Lower lobe of right lung (tissue), 2 donors: ENCODE measurements around the gene DDTL. TPM values are rescaled to one million over a fixed set of nuclear protein-coding genes. Genes with fewer than 3 reads are reported as not detected.

ENCODE experiments used
- ATAC-seq, 2 donors: fragments of 200-7000 bp; cut with Tn5 transposase; one replicate each; pipeline ENCODE4 v1.9.1; 2020 to 2022; ENCODE audit warnings: mild to moderate bottlenecking in 2 of 2, moderate library complexity in 2 of 2
- DNase-seq: peaks from one replicate; pipeline ENCODE4 v3.0.0-alpha.2; 2020
- H3K27ac ChIP-seq: fragments of 200-600 bp; one replicate; pipeline ENCODE4 v1.8.0; 2022
- H3K27me3 ChIP-seq: fragments of 200-600 bp; one replicate; pipeline ENCODE4 v1.8.0; 2022; ENCODE audit warnings: low read depth
- H3K36me3 ChIP-seq: fragments of 200-600 bp; one replicate; pipeline ENCODE4 v1.8.0; 2022; ENCODE audit warnings: mild to moderate bottlenecking
- H3K4me1 ChIP-seq: fragments of 200-600 bp; one replicate; pipeline ENCODE4 v1.8.0; 2022
- H3K4me3 ChIP-seq: fragments of 200-600 bp; one replicate; pipeline ENCODE4 v1.8.0; 2022; ENCODE audit warnings: mild to moderate bottlenecking
- H3K9me3 ChIP-seq: fragments of 200-600 bp; one replicate; pipeline ENCODE4 v1.8.0; 2022
- intact Hi-C: fragments of 100-400 bp; cut with DNase I; formaldehyde crosslinking; loops from one replicate; pipeline ENCODE4 v1.11.0; 2022
- total RNA-seq: library from RNA; stranded (reverse); fragmentation: NEBNext Ultra II Directional; extraction: Animal tissue kit (Norgen Biotek cat#: 25700); gene quantifications from one replicate; pipeline ENCODE4 v1.2.1, GENCODE V29; 2021
- TF ChIP-seq, protein P1 (sequence below): fragments of 200-600 bp; IDR thresholded peaks from one replicate; pipeline ENCODE4 v1.8.0; 2022; ENCODE audit warnings: antibody characterized with exemption, mild to moderate bottlenecking
- donor health status: DM: no; HTN: yes; CAD: no; lungs with severe emphysema.

DDTL gene
- total RNA-seq, 1 donor from 2014 or later = 2.9 TPM

DNA sequence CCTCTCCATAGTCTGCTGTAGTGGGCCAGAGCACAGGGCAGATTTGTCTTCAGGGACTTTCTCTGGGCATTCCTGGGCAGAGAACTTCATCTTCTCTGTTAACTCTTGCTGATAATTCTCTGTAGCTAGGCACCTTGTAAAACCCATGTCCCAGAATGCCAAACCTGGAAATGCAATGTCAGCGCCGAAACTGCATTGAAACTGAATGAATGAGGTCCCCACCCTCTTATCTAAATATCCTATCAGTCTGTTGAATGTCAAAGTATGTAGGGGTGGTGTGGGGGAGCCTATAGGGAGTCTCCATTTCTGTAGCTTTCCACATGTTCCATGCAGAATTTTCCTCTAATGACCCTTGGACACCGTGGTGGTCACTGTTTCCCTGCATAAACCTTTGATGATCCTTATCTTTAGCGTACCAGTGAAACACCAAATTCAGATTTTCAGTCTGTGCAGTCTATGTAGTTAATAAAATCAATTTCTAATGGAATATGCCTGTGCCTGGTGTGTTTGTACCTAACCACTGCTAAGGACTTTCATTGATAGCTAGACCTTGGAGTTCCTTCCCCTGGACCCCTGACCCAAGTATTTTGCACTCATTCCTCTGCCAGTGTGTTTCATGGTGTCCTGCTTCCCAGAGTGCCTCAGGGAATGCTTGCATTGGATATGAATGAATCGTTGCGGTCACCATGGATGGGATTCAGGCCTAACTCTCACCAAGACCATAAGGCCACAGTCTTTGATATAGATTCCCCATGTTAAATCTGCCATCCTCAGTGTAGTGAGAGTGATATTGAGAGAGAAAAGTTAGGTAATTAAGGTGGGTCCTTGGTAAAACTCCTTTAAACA is 41.9 kb downstream of the DDTL start:
- H3K4me3 ChIP-seq = no peak overlapping the region
- intact Hi-C loops = no loop called here
- ATAC-seq = no peak
- H3K4me1 ChIP-seq = peaks cover 14% of the 10 kb centered on the region
- H3K9me3 ChIP-seq = no peaks in the 10 kb centered on the region
- H3K36me3 ChIP-seq = no peaks in the 10 kb centered on the region
- no peaks in the 10 kb centered on the region for H3K27me3 ChIP-seq
- no peak for DNase-seq
- H3K27ac ChIP-seq = no peak overlapping the region
- TF ChIP-seq, protein P1, sequence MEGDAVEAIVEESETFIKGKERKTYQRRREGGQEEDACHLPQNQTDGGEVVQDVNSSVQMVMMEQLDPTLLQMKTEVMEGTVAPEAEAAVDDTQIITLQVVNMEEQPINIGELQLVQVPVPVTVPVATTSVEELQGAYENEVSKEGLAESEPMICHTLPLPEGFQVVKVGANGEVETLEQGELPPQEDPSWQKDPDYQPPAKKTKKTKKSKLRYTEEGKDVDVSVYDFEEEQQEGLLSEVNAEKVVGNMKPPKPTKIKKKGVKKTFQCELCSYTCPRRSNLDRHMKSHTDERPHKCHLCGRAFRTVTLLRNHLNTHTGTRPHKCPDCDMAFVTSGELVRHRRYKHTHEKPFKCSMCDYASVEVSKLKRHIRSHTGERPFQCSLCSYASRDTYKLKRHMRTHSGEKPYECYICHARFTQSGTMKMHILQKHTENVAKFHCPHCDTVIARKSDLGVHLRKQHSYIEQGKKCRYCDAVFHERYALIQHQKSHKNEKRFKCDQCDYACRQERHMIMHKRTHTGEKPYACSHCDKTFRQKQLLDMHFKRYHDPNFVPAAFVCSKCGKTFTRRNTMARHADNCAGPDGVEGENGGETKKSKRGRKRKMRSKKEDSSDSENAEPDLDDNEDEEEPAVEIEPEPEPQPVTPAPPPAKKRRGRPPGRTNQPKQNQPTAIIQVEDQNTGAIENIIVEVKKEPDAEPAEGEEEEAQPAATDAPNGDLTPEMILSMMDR = no peak

DNA sequence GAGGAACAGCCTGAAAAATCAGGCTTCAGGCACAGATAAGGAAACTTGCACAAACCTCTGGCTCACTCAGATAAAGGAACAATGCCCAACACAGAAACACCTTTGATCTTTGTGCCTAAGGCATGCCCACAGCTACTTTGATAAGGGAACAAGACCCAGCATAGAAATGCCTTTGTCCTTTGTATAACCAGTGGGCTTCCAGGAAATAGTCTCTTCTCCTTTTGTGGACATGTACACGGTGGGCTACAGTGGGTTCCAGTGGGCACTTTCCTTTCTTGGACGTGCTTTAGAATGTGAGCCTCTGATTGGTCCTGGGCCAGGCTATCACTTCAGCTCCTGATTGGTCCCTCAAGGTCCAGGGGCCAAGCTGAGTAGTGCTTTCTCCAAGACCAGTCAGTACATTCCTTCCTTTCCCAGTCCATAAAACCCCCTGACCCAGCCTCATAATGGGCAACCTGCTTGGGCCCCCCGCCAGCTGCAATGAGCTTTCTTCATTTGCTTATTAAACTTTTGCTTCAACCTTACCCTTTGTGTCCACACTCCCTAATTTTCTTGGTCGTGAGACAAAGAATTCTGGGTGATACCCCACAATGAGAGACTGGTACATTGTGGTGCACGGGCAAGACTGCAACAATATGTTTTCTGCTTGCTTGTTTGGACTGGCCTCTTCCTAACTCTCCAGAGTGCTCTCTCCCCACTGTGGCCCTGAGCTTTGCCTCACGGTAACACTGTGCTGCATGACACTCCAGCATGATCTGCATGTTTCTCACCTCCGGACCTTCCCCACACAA is 42.7 kb downstream of the DDTL start:
- Histone ChIP-seq H3K4me3 (no peak overlapping the region), H3K4me1 (peaks cover 14% of the 10 kb centered on the region), H3K27me3 (no peaks in the 10 kb centered on the region), H3K36me3 (no peaks in the 10 kb centered on the region), H3K9me3 (no peaks in the 10 kb centered on the region), H3K27ac (no peak overlapping the region)
- intact Hi-C loops = no loop called here
- no peak for DNase-seq
- no peak for ATAC-seq
- TF ChIP-seq, protein P1 = no peak

DNA sequence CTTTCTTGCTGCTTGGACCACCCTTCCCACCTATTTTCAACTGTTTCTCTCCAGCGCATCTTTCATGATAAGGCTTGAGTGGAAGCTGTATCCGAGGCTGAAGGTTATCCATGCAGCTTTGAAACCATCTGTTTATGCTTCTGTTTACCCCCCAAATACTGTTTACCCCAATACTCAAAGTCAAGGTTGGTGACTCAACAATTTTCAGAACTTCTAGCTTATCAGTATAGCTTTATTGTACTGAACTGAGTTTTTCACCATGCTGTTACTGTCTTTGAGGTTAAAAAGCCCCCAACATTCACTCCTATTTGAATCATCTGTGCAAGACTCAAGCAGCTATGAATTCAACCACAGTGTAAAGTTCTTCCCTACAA is 43.3 kb downstream of the DDTL start:
- Histone ChIP-seq H3K27me3 (no peaks in the 10 kb centered on the region), H3K9me3 (no peaks in the 10 kb centered on the region), H3K27ac (no peak overlapping the region), H3K36me3 (no peaks in the 10 kb centered on the region), H3K4me3 (no peak overlapping the region), H3K4me1 (peaks cover 14% of the 10 kb centered on the region)
- intact Hi-C loops = no loop called here
- TF ChIP-seq, protein P1 = no peak
- ATAC-seq (no peak), DNase-seq (no peak)

- DNase-seq (no peak), ATAC-seq (peak; percentile 31 to 54)
- no peaks in the 10 kb centered on the region for H3K9me3 ChIP-seq
- peak overlapping the region; percentile 94 for H3K27ac ChIP-seq
- H3K4me3 ChIP-seq = peak overlapping the region; percentile 99
- intact Hi-C loops = no loop called here
- TF ChIP-seq, protein P1 = no peak
- peaks cover 14% of the 10 kb centered on the region for H3K4me1 ChIP-seq
- H3K27me3 ChIP-seq = no peaks in the 10 kb centered on the region
- H3K36me3 ChIP-seq = no peaks in the 10 kb centered on the region
Observed at GRCh38 chr22:24011735-24012068, 45.0 kb downstream of the DDTL start.

DNA sequence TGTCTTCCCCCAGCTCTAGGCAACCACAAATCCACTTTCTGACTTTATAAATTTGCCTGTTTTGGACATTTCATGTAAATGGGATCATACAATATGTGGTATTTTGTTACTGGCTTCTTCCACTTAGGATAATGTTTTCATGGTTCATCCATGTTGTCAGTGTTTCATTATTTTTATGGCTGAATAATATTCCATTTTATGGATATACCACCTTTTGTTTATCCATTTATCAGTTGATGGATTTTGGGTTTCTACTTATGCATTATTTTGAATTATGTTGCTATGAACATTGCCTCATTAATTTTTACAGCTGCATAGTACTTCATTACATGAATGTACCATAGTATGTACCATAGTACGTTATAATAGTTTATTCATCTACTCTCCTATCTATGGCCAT is 49.5 kb downstream of the DDTL start:
- TF ChIP-seq, protein P1 = no peak
- ATAC-seq (no peak), DNase-seq (no peak)
- intact Hi-C loops = no loop called here
- Histone ChIP-seq H3K4me3 (no peak overlapping the region), H3K4me1 (peaks cover 14% of the 10 kb centered on the region), H3K36me3 (peaks cover 9% of the 10 kb centered on the region), H3K27ac (no peak overlapping the region), H3K9me3 (no peaks in the 10 kb centered on the region), H3K27me3 (no peaks in the 10 kb centered on the region)
